ENCODE measurements around the gene VPS37D.
"Not testable (repeated sequence)": the region's sequence is repeated elsewhere in the genome, so short reads cannot be mapped to it uniquely, and the experiment has no call there.

- not testable (repeated sequence) for TF ChIP-seq EZH2 (IDR thresholded peaks at IDR 0.05; ENCODE audit: borderline replicate concordance, low read depth, low read length, poor library complexity, severe bottlenecking); CTCF (conservative IDR thresholded peaks at IDR 0.05; ENCODE audit: low read depth, low read length)
Observed at GRCh38 chr7:73660594-73660993, 7.0 kb upstream of the VPS37D start.
